Heart left ventricle (tissue), 13 donors: ENCODE data around the gene TMOD4.

Experiments
- POLR2A ChIP-seq, 2 donors: fragments of 450-650 bp; IDR thresholded peaks; one replicate each; pipeline ENCODE4 v1.6.1; 2017; ENCODE audit warnings: antibody characterized with exemption in 2 of 2, mild to moderate bottlenecking in 2 of 2, moderate library complexity in 2 of 2
- TF ChIP-seq, protein P1 (sequence below), 12 donors: fragments of 200-600 bp; sonication (generic) in 4 of 12; IDR thresholded peaks; one replicate each; pipeline versions ENCODE4 v1.5.0 to v1.8.0; 2018 to 2022; ENCODE audit warnings: antibody characterized with exemption in 12 of 12, mild to moderate bottlenecking in 5 of 12
- donor health status: ischemic (EF 13 %, LVEDD 7.1; RV severe dilation, severe dysfunction).
- donor health status: DM: no; HTN: yes; CAD: no.
- donor health status: DM: no; HTN: no; CAD: no.
- donor health status: ischemic (EF 25% LVEDD 6.9; RV normal size, moderate dysfunction).
- donor health status: ischemic (EF 25% LVEDD 5.7; RV mildly dilated, moderate dysfunction).
- donor health status: ischemic (EF 35%, LVEDD 5.7; RV mildly dilated, moderate dysfunction).
- donor health status: nonischemic (EF 11% LVEDD 7.7; RV severe dilation, severe dysfunction).
- donor health status: DM: yes; HTN: yes; CAD: no.
- donor health status: PGD.
- donor health status: ischemic (EF 29% LVEDD 5.4; RV normal size, mild dysfunction).
- donor health status: nonischemic (EF 23%, LVEDD 6.1; RV moderate dilation, normal function).

DNA sequence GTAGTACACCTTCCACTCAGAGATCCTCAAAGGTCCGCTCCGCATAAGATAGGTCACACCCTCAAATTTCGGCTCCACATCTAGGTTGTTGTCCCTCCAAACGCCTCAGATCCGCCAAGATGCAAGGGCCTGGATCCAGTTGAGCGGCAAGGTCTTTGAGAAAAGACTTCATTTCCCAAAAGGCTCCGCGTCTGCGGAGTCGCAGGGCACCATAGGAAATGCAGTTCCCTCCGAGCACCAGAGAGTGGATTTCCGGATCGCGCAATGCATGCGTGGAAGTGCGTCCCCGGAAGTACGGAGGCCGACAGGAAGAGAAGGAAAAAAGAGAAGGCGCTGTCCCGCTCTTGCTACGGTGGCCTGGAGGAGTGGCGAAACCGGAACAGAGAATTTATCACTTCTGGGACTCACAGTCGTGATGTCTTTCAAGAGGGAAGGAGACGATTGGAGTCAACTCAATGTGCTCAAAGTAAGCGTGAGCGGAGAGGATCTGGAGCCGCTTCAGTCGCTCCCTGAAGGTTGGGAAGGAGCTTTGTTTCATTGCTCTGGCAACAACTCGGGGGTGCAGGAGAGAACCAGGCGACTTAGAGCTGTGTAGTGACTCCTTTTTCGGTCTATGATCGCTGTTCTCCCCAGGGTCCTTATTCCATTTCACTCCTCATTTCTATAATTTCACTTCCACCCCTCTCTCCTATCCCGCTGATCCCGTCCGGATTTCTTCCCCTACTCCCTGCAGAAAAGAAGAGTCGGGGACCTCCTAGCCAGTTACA is 9.9 kb downstream of the TMOD4 start, which contains the start of the genes LYSMD1 and SCNM1:
- TF ChIP-seq, protein P1, sequence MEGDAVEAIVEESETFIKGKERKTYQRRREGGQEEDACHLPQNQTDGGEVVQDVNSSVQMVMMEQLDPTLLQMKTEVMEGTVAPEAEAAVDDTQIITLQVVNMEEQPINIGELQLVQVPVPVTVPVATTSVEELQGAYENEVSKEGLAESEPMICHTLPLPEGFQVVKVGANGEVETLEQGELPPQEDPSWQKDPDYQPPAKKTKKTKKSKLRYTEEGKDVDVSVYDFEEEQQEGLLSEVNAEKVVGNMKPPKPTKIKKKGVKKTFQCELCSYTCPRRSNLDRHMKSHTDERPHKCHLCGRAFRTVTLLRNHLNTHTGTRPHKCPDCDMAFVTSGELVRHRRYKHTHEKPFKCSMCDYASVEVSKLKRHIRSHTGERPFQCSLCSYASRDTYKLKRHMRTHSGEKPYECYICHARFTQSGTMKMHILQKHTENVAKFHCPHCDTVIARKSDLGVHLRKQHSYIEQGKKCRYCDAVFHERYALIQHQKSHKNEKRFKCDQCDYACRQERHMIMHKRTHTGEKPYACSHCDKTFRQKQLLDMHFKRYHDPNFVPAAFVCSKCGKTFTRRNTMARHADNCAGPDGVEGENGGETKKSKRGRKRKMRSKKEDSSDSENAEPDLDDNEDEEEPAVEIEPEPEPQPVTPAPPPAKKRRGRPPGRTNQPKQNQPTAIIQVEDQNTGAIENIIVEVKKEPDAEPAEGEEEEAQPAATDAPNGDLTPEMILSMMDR (IDR thresholded peaks at IDR 0.05) = peak in 4 of 12 donors; percentile 9 to 14 (median 12)
- TF ChIP-seq POLR2A (IDR thresholded peaks at IDR 0.05) = peak in 1 of 2 donors; percentile 34
